ENCODE measurements around the gene MAD1L1.
A peak's percentile ranks its signal among the peaks of the same experiment; 100 is the strongest.

The MAD1L1 gene

GRCh38 chr7:2251381-2251780 is 18.6 kb upstream of the MAD1L1 start:
- in situ Hi-C loops (cut with HindIII; ENCODE audit: low sequenced_read_pairs) = no loop called here
- TF ChIP-seq, protein P1, sequence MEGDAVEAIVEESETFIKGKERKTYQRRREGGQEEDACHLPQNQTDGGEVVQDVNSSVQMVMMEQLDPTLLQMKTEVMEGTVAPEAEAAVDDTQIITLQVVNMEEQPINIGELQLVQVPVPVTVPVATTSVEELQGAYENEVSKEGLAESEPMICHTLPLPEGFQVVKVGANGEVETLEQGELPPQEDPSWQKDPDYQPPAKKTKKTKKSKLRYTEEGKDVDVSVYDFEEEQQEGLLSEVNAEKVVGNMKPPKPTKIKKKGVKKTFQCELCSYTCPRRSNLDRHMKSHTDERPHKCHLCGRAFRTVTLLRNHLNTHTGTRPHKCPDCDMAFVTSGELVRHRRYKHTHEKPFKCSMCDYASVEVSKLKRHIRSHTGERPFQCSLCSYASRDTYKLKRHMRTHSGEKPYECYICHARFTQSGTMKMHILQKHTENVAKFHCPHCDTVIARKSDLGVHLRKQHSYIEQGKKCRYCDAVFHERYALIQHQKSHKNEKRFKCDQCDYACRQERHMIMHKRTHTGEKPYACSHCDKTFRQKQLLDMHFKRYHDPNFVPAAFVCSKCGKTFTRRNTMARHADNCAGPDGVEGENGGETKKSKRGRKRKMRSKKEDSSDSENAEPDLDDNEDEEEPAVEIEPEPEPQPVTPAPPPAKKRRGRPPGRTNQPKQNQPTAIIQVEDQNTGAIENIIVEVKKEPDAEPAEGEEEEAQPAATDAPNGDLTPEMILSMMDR (IDR thresholded peaks at IDR 0.05; ENCODE audit: low read depth, low read length) = no peak
- no peak overlapping the region for H3K4me3 ChIP-seq (ENCODE audit: low read depth, low read length)
- DNase-seq (ENCODE audit: low read depth, low spot score) = no peak

- TF ChIP-seq, protein P1 (IDR thresholded peaks at IDR 0.05; ENCODE audit: low read depth, low read length) = no peak
- H3K4me3 ChIP-seq (ENCODE audit: low read depth, low read length) = no peak overlapping the region
- in situ Hi-C loops (cut with HindIII; ENCODE audit: low sequenced_read_pairs) = no loop called here
- DNase-seq (ENCODE audit: low read depth, low spot score) = no peak
Measured at GRCh38 chr7:2249744-2250323, 17.1 kb upstream of the MAD1L1 start.

DNA sequence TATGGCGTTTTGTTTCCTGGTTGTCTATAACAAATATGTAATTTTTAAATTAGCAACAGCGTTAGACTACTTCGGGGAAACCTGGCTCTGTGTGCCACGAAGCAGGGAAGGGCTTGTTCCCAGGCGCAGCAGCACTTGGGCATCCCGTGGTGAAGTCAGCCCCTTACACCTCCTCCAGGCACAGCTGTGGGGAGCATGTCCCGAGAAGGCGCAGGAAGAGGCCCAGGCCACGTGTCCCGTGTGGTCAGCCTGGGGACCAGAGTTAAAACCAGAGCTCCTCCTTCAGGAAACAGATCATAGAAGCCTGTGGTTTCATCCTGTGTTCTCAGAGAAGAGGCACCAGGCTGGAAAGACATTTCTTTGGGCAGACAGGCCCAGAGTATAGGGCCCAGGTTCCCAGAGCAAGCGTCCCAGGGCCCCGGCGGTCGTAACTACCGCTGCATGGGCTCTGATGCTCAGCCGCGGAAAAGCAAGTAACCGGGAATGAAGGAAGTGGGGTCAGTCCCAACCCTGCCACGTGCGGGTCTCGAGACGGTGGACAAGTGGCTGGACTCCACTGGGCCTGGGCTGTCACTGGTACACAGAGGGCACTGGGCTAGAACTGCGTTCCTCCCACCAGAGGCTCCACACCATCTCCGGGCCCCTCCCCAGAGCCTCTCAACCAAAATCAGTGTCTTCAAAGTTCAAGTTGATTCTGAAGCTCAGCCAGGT is 16.4 kb upstream of the MAD1L1 start:
- peak; percentile 98 for DNase-seq (ENCODE audit: low read depth, low spot score)
- in situ Hi-C loops (cut with HindIII; ENCODE audit: low sequenced_read_pairs) = no loop called here
- TF ChIP-seq, protein P1 (IDR thresholded peaks at IDR 0.05; ENCODE audit: low read depth, low read length) = peak; percentile 34
- H3K4me3 ChIP-seq (ENCODE audit: low read depth, low read length) = no peak overlapping the region

DNA sequence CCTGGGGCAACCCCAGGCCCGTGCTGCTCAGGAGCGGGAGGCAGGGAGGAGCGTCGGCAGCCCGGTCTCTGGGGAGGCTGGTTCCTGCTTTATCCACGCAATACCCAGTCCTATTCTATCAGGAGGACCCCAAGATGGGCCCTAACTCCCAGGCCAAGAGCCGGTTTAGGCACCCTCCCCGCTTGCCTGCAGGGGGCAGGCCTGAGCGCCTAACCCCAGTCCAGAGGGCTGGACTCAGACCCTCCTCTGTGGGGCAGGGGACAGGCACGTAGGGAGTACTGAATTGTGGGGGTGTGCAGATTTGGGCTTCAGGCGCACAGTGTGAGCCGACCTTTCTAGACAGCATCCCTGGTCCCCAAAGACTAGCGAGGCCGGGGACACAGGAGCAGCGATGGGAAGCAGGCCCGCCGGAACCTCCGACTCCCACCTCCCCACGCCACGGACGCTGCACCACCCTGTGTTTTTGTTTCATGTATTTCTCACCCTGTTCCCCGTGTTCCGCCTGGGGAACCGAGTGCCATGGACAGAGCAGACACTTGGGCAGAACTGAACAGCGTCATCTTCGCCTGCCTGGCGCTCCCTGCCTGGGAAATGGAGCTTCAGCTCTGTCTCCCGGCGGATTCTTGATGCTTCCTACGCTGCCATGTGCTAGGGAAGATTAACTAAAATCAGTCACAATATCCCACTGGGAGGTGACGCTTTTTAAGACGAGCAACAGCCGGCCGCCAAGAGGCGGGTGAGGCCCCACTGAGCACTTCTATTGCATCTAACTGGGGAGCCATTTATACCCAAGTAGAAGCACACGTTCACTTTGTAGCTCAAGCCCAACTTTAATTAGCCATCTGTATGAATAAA is 14.6 kb upstream of the MAD1L1 start:
- in situ Hi-C loops (cut with HindIII; ENCODE audit: low sequenced_read_pairs) = no loop called here
- H3K4me3 ChIP-seq (ENCODE audit: low read depth, low read length) = no peak overlapping the region
- no peak for DNase-seq (ENCODE audit: low read depth, low spot score)
- TF ChIP-seq, protein P1 (IDR thresholded peaks at IDR 0.05; ENCODE audit: low read depth, low read length) = peak; percentile 80

DNA sequence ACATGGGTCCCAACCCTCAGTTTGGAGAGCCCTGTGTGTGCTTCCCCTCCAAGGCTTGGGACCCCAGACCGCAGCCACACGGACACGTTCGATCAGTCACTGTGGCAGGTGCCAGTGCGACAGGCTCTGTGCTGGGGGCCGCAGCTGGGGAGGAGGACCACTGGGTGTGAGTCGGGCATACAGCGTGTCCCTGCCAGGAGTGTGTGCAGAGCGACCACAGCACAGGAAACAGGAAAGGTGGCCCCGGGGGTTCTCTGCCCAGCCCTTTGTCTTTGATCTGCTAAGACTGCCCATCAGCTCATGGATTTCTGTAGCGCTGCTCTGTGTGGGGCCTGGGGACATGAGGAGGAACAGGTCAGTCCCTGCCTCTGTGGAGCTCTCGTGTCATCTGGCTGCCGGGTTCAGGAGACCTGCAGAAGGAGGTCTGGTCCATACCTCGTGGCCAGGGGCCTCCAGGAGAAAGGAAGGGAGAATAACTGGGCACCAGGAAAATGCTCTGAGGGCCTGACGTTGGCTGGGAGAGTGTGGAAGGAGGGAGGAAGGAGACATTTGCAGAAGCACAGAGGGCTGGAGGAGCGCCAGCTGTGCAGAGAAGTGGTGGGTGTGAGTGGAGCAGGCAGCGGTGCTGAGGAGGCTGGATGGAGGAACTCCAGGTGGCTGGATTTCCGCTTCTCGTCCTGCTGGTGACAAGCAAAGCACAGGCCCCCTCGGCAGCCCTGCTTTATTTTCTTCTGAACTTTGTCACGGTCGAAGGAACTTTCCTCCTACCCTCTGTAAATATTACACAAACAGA is 13.3 kb upstream of the MAD1L1 start:
- no peak for DNase-seq (ENCODE audit: low read depth, low spot score)
- TF ChIP-seq, protein P1 (IDR thresholded peaks at IDR 0.05; ENCODE audit: low read depth, low read length) = no peak
- in situ Hi-C loops (cut with HindIII; ENCODE audit: low sequenced_read_pairs) = no loop called here
- H3K4me3 ChIP-seq (ENCODE audit: low read depth, low read length) = no peak overlapping the region

DNA sequence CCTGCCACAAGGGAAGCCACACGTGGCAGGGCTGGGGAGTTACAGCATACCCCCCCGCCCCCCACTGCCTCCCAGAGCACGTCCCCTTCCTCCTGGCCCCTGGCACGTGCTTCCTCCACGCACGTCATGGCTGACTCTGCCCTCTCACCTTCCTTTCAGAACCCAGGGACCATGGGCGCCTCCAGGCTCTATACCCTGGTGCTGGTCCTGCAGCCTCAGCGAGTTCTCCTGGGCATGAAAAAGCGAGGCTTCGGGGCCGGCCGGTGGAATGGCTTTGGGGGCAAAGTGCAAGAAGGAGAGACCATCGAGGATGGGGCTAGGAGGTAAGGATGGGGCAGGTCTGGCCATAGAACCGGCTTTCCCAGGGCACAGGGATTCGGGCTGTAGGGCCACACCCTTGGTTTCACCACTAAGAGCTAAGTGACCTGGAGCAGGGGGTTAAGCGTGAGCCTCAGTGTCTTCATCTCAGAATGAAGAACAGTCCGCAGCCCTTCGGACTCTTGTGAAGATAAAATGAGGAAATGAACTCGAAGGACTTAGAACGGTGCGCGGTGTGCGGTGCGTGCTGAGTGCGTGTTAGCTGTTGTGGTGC is 11.8 kb upstream of the MAD1L1 start:
- TF ChIP-seq, protein P1 (IDR thresholded peaks at IDR 0.05; ENCODE audit: low read depth, low read length) = no peak
- no peak for DNase-seq (ENCODE audit: low read depth, low spot score)
- in situ Hi-C loops (cut with HindIII; ENCODE audit: low sequenced_read_pairs) = no loop called here
- H3K4me3 ChIP-seq (ENCODE audit: low read depth, low read length) = no peak overlapping the region
